ENCODE measurements around the gene LSS.

GRCh38 chr21:46227811-46228344 lies 696 bp downstream of the LSS start:
- no peak for TF ChIP-seq EZH2 (IDR thresholded peaks at IDR 0.05; ENCODE audit: low read length, unreplicated experiment)
- no peak for TF ChIP-seq CTCF (conservative IDR thresholded peaks at IDR 0.05; ENCODE audit: low read depth, low read length)
